HS-5 (cell line): ENCODE results near the gene SBF1.

Source experiments
- DNase-seq: peaks from one replicate; pipeline ENCODE4 v3.0.0-alpha.2; 2012; ENCODE audit warnings: low read depth

SBF1 gene

DNA sequence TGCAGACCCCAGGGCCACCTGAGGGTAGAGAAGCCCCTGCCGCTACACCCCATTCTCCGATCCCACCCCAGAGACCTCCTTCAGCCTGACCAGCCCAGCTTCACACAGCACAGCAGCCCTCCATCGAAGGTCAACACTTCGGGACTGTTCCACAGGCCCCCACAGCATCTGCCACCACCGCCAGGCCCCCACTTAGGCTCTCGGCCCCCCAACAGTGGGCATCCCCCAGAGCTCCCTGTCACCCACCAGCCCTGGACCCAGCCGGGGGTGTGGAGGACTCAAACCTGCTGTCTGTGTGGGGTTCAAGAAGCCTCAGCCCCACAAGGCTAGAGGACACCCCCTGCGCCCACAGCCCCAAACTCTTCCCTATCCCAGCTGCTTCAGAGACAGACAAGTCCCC is 6.2 kb downstream of the SBF1 start:
- no peak for DNase-seq

DNA sequence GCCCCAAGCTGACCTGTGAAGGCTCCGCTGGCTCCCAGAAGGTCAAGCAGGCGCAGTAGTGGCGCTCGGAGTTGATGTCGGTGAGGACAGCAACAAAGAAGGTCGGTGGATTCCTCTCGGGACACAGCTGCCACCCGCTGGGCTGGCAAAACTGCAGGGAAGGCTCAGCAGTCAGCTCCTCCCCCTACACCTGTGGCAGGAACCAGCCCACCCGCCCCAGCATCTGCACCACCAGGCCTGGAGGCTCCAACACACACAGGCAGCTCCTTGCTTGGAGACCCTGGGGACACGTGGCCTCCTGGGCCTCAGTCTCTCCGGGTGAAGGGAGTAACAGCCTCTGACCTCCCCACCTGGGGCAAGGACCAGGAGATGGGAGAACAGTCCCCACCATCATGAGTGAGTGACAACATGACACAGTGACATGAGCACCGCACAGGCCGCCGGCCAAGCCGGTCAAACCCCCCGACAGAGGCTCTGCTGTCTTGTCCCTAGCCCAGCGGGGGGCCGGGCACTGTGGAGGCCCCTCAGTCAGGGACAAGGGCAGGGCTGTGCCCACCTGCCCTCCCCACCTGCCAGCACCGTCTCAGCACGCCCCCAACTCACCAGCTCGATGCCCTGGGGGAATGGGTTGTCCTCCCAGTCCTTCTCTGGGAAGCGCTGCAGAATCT is 6.9 kb downstream of the SBF1 start:
- DNase-seq, result no peak

- no peak for DNase-seq
These were observed 7.5 kb downstream of the SBF1 start for GRCh38 chr22:50467341-50467740.

DNA sequence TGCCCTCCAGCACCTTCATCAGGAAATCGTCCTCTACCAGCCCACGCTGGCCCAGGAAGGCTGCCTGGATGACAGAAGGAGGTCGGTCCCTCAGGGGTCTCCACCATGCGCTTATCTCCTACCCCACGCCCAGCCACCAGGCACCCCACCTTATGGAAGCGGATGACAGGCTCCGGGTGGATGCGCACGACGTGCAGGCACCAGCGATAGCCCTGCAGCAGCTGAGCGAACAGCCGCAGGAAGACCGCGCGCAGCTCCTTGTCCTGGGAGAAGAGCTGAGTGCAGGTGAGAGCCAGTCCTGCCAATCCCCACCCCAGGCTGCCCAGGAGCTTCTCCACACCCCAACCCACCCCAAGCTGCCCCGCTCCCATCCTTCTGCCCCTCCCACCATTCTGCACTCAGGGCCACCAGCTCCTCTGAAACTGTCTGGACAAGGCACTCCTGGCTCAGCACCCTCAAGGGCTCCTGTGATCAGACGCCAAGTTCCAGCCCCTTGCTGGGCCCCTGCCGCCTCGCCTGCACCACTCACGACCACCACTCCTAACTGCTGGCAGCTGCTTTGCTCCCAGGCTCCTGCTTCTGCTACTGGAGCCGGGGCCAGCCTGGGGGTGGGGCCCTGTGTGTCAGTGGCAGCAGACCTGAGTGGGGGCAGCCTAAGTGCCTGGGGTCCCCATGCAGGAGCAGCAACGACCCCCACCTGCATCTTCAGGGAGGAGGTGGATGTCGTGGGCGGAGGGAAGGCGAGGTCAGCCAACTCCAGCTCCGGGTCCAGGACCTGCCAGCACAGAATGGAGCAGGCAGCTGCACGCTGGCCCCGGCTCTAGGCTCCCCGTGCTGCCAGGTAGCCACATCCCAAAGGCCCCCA is 9.5 kb downstream of the SBF1 start:
- no peak for DNase-seq

DNA sequence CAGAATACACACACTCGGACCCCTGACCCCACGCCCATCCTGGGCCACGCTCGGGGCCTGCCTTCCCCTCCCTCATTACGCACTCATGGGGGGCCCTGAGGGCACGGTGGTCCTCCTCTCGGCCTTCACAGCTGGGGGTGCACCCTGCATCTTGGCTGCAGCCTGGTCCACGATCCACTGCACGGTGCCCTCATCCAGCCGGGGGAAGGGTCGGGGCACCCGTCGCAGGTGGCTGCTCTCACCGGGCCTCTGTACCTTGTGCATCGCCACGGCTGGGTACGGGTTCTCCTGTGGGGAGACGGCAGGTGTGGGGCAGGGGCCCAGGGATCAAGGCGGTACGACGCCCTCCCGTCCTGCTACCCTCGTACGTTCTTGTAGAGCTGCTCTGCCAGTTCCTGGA is 10.4 kb downstream of the SBF1 start:
- no peak for DNase-seq

DNA sequence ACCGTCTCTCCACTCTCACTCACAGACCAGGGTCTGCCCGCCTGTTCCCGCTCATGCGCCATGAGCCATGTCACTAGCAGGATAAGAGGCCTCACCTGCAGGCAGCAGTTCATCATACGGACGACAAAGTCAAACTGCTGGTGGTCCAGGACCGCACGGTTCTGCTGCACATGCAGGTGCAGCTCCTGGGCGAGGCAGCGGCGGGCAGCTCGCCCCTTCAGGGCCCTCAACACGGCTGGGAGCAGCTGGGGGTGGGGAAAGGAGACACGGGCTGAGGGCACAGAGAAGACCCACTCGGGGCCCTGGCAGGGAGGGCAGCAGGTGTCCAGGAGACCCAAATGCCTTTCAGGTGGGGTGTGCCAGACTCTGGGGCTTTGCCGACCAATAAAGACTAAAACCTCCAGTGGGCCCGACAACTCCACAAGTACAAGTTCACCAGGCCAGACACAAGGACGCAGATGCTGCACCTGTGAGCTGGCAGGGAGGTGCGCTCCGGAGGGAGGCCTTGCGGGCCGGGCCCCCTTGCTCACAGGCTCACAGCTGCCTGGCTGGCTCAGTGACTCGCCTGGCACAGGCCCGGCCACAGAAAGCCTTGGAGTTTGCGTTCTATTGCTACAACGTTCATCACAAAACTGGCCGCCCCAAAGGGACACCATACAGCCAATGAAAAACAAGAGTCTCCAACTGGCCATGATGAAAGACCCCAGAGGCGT is 11.5 kb downstream of the SBF1 start:
- DNase-seq, result no peak

- no peak for DNase-seq
These were observed 12.8 kb downstream of the SBF1 start for GRCh38 chr22:50461979-50462540.

- DNase-seq, result no peak
These were observed 13.3 kb downstream of the SBF1 start for GRCh38 chr22:50461536-50461935.

GRCh38 chr22:50460938-50461337 is 13.9 kb downstream of the SBF1 start:
- no peak for DNase-seq

- DNase-seq, result no peak
These were observed 15.2 kb downstream of the SBF1 start for GRCh38 chr22:50459496-50460140.

DNA sequence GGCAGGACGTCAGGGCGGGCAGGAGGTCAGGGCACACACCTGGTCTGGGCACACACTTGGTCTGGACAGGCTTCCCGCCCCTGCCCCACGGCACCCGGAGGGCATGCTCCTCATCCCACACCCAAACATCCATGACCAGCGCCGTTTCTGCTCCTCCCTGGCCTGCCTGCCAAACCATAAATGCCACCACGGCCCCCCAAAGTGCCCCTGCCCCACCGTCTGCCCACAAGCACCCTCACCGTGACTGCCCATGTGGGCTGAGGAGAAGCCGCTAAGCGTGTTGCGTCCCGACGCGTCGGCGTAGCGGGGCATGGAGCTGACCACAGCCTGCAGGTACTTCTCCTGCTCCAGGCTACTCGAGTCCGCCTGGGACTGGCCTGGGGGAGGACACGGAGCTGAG is 15.8 kb downstream of the SBF1 start:
- no peak for DNase-seq

- DNase-seq, result no peak
These were observed 18.2 kb downstream of the SBF1 start for GRCh38 chr22:50456466-50457234.

DNA sequence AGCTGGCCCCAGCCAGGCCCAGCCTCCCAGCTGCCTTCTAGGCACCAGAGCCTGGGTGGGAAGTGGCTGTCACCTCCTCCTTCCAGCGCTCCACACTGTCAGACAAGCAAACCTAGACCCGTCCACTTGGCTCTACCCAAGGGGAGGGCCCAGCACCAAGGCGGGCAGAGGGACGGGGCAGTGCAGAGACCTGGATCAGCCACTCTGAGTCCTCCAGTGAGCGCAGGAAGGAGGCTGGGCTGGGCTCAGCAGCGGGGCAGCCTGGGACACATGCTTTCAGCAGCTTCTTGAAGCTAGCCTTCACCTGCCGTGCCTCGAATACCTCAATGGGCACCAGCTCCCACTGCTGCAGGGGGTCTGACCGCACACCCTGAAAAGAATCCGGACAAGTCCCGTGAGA is 18.8 kb downstream of the SBF1 start:
- no peak for DNase-seq

DNA sequence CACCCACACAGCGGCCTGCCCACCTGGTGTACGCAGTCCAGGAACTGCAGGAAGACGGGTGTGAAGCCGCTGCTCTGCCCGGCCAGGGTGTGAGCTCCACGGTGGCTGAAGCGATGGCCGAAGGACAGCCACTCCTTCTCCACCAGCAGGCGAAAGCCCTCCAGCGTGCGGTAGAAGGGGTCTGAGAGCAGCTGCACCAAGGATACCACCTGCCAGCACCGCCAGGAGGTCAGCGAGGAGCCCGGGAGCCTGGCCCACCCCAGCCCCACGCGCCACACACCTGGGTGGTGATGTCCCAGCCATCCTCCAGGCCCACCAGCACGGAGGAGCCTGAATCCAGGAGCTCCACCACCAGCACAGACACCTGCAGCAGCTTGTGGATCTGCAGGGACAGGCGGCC is 19.6 kb downstream of the SBF1 start:
- no peak for DNase-seq

DNA sequence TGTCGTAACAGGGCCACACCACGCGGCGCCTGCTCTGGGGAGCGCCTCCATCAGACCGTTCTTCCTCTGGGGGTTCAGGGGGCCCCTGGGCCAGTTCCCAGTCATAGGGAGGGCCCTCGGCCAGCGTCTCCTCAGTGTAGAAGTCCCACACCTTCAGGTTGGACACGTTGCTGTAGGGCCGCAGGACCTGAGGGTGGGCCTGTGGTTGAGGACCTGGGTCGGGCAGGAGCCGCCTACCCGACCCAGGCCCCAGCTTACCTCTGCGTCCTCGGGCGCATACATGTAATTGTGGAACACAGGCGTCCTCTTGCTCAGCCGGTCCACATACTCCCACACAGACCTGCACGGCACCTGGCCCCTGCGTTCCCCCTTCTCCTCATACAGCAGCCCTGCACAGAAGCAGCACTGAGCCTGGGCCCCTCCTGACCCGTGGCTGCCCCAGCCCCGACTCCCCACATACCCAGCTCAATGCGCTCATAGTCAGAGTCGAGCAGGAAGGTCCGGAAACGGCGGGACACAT is 20.2 kb downstream of the SBF1 start:
- DNase-seq, result no peak

GRCh38 chr22:50452649-50453048 is 22.2 kb downstream of the SBF1 start:
- DNase-seq, result no peak

DNA sequence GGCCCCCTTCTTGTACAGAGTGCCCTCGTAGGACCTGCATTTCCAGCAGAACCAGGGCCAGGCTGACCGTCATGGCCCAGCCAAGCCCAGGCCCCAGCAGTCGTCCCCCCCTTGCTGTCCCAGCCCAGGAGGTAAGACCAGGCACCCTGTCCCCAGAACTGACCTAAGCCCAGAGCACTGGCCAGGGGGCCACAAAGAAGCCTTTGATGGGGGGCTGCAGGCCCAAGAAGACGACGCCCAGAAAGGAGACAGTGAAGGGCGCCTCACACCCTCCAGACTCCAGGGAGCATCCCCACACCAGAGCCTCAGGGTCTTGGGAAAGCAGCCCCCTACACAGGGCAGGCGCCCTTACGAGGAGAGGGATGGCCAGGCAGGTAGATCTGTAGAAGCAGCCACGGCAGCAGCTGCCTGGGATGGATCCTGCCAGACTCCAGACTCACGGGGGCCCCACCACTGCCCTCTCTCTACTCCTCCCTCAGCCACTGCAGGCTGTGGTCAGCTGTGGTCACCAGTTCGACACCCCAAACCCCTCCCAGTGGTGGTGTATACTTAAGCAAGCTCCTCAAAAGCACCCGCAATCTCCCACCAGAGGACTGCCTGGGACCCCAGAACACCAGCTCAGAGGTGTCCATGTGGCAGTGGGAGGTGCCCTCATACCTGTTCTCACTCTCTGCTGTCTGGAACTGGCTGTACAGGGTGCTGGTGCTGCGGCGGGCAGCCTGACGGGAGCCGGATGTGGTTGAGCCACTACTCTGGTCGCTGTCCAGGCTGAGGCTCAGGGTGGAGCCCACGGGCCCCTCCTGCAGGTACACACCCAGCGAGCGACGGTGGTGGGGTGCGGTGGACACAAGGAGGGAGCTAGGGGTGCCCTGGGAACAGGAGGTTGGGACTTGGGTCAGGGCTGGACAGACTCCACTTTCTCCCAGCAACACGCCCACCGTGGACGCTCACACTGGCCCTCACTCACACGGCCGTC is 27.0 kb downstream of the SBF1 start:
- DNase-seq, result no peak

GRCh38 chr22:50446708-50447575 is 27.9 kb downstream of the SBF1 start:
- no peak for DNase-seq
